Colon (tissue), 2 donors: Measurements from ENCODE around the gene STRN.
"Not testable (repeated sequence)": the region's sequence is repeated elsewhere in the genome, so short reads cannot be mapped to it uniquely, and the experiment has no call there.

Source experiments
- FAIRE-seq: peaks from 2 replicates; lab custom pipeline; 2012; peaks lifted over from hg19 to GRCh38; lab: Jason Lieb, UNC
- donor health status: control.
- donor health status: control.

STRN gene

DNA sequence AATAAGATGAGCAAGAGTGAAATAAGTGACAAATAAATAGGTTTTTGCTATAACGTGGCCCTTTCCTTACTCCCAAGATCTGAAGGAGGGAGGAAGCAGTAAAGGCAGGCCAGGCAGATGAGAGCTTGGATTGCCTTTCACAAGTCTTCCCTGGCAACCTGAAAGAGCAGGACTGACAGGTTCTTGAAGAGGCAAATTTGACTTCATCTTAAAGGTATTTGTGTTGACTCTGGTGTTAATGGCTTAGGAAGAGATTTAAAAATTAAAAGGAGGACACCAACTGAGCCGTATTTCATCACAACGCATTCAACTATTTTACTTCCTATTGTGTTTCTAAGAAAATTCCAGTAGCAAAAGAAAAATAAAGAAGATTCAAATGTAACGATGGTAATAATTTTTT is 3.2 kb downstream of the STRN start:
- FAIRE-seq = no peak

DNA sequence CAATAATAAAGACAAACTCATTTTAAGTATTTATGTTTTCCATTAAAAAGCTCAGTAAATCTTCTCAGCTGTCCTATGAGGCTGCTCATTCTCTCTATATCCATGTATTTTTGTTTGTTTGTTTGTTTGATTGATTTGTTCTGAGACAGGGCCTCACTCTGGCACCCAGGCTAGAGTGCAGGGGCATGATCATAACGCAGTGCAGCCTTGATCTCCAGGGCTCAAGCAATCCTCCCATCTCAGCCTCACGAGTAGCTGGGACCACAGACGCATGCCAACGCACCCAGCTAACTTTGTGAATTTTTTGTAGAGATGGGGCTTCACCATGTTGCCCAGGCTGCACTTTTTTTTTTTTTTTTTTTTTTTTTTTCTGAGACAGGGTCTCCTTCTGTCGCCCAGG is 5.6 kb downstream of the STRN start:
- no peak for FAIRE-seq

DNA sequence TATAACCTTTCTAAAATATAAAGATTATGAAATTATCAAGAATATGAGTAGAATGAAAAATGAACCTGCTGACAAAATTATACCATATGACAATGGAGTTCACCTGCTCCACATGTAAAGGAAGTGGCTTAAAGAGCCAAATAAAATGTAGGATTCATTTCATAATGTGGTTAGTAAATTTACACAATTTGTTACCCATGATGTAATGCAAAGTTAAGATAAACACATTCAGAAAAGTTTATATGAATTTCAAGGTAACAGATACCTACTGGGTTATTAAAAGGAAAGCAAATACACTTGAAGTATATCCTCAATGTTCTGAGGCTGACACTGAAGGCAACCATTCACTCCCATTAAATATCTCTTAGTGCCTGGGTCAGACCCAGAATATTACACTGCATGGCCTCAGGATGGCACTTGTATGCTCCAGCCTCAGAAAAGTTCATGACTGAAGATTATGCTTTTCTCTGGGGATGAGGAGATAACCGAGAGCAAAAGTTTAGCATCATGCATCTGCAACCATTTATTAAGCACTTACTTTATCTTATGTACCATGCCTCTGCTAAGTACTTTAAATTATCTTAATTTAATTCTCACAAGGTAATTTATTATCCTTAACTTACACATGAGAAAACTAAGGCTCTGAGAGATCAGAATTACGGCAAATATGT is 6.2 kb downstream of the STRN start:
- FAIRE-seq = no peak

DNA sequence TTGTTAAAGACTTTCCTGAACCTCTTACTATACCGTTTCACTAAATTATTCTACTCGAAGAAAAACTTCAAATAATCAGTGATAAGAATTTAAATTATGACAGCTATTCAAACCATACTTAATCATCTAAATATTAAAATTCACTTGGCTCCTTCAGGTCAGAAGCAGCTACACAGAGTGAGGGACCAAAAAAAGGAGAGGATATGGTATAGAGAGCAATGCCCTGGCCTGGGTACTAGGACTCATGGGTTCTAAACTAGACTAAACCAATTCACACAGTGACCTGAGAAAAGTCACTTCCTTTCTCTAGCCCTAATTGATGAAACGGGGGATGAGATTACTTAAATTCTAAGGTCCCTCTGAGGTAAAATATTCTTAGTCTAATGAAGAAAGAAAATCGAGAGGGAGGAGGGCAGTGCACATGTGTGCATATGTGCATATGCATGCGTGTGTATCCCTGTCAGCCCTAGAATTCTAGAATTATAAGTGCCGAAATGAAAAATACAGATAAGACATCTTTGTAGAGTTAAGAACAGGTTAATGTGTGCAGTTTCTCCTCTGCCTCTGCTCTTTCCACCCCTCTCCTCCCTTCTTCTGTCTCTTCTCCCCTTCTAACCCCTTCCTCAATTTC is 11.2 kb downstream of the STRN start:
- FAIRE-seq = no peak

DNA sequence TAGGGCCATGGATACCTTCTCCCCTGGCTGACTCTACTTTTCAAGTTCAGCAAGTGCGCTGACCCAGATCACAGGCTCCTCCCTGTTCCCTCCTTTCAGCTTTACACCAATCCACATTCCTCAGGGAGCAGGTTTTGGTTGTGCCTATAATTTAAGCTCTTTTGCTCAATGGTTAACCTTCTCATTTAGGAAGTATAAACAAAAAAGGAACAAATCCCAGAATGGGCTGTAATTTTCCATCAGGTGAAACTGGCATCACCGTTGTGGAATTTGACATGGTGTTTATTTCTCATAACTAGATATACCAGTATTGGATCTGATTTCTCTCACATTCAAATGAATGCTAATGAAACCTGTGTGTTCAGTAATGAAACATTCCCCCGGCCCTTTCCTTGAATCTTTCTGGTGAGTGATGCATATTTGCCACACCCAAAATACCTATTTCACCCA is 13.6 kb downstream of the STRN start:
- FAIRE-seq = no peak

GRCh38 chr2:36951574-36951973 is 14.8 kb downstream of the STRN start:
- FAIRE-seq = no peak

GRCh38 chr2:36951027-36951518 is 15.3 kb downstream of the STRN start:
- FAIRE-seq = peak; percentile 75

DNA sequence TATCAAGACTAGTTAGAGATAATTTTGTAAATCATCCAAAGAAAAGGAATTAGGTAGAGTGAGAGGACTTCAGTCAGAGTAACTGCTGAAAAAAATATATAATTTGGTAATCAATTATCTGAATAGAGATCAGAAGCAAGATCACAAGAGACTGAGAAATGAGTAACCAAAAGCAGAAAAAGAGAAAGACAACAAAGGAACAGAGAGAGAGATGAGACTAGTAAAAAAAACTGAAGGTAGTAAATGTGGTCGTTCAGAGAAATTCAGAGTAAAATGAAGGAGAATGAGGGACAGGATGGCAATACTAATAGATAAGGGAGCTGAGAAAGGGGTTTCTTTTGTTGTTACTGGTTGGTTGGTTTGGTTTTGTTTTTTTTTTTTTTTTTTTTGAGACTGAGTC is 16.5 kb downstream of the STRN start:
- no peak for FAIRE-seq

- not testable (repeated sequence) for FAIRE-seq
Measured at GRCh38 chr2:36945240-36945639, 21.1 kb downstream of the STRN start.

GRCh38 chr2:36941867-36942266 is 24.5 kb downstream of the STRN start:
- FAIRE-seq = no peak

GRCh38 chr2:36936526-36936925 is 29.8 kb downstream of the STRN start:
- peak; percentile 85 for FAIRE-seq

DNA sequence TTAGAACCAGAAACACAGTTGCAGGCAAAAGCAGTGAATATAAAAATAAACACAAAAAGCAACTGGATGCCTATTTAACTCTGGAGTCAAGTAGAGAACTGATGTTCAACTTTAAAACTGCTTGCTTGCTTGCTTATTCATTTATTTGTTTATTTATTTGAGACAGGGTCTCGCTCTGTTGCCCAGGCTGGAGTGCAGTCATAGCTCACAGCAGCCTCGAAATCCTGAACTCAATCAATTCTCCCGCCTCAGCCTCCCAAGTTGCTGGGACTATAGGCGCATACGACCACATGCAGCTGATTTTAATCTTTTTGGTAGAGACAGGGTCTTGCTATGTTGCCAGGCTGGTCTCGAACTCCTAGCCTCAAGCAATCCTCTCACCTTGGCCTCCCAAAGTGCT is 34.6 kb downstream of the STRN start:
- FAIRE-seq = not testable (repeated sequence)

- FAIRE-seq = not testable (repeated sequence)
Measured at GRCh38 chr2:36930787-36931410, 35.4 kb downstream of the STRN start.

- FAIRE-seq = peak; percentile 81
Measured at GRCh38 chr2:36926175-36927132, 39.9 kb downstream of the STRN start.

GRCh38 chr2:36922629-36923028 is 43.7 kb downstream of the STRN start:
- FAIRE-seq = not testable (repeated sequence)

- FAIRE-seq = peak; percentile 71
Measured at GRCh38 chr2:36921984-36922383, 44.4 kb downstream of the STRN start.

- FAIRE-seq = no peak
Measured at GRCh38 chr2:36919041-36919837, 47.1 kb downstream of the STRN start.

DNA sequence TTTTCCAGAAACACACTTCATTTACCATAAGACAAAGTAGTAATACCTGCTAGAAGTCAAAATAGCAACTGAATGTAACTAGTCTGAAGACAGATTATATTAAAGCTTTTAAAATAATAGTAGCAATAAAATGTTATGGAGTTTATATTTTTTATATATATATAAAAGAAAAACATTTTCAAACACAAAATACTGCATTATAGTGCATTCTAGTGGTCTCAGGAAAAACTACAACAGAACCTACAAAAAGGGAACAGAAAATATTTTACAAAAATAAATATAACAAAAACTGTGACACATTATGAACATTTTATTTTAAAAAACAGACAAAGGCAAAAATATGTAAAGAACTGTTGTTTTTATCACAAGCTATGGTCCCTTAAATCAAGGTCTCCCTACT is 48.0 kb downstream of the STRN start:
- no peak for FAIRE-seq

- no peak for FAIRE-seq
Measured at GRCh38 chr2:36915627-36916026, 50.7 kb downstream of the STRN start.

- no peak for FAIRE-seq
Measured at GRCh38 chr2:36912695-36913094, 53.6 kb downstream of the STRN start.

DNA sequence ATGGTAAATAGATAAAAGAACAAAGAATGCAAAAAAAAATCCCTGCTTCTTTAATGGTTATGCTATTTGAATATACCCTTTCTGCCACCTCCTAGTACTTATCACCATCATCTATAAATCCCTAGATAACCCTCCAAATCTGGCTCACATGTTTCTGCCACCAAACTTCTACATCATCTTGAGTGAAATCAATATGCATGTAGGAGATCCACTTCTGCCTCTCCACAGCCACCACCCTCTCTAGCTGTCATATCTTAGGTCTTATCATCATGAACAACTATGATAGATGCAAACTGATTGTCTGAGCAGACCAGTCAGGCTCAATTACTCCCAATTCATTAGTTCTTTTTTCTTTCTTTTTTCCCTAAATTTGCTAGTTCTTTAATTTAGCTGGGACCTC is 55.3 kb downstream of the STRN start:
- FAIRE-seq = no peak
